Measurements from ENCODE around the gene ARHGEF6. TPM values are rescaled to one million over a fixed set of nuclear protein-coding genes. Genes with fewer than 3 reads are reported as not detected.

ARHGEF6 gene
- total RNA-seq, 2 donors from 2014 or later: 5.7 to 8.2 TPM

- Histone ChIP-seq H3K4me3 (no peak overlapping the region), H3K36me3 (replicated peaks in 1 of 2; ENCODE audit: insufficient read depth in 1 of 2, low read depth in 2 of 2) (no peaks in the 10 kb centered on the region), H3K27me3 (no peaks in the 10 kb centered on the region), H3K27ac (no peak overlapping the region), H3K9me3 (no peaks in the 10 kb centered on the region), H3K4me1 (no peaks in the 10 kb centered on the region)
- WGBS, 2 donors: 48 to 50% methylated on average over 7 to 8 of the region's 8 CpGs
- intact Hi-C loops (cut with DNase I): no loop called here
- no peak for ATAC-seq
- no peak for TF ChIP-seq POLR2A (IDR thresholded peaks at IDR 0.05)
- peak; percentile 21 to 67 (median 49) for TF ChIP-seq CTCF (IDR thresholded peaks at IDR 0.05)
- no peak for DNase-seq
Observed at GRCh38 chrX:136694431-136695087, 86.2 kb downstream of the ARHGEF6 start.

- Histone ChIP-seq H3K4me1 (no peaks in the 10 kb centered on the region), H3K27ac (no peak overlapping the region), H3K9me3 (no peaks in the 10 kb centered on the region), H3K4me3 (no peak overlapping the region), H3K27me3 (no peaks in the 10 kb centered on the region), H3K36me3 (replicated peaks in 1 of 2; ENCODE audit: insufficient read depth in 1 of 2, low read depth in 2 of 2) (no peaks in the 10 kb centered on the region)
- 90 to 97% methylated on average over 4 of the region's 4 CpGs for WGBS, 2 donors
- intact Hi-C loops (cut with DNase I): no loop called here
- no peak for DNase-seq
- TF ChIP-seq POLR2A (IDR thresholded peaks at IDR 0.05) (no peak), CTCF (IDR thresholded peaks at IDR 0.05) (no peak)
- no peak for ATAC-seq
Observed at GRCh38 chrX:136692271-136692670, 88.5 kb downstream of the ARHGEF6 start.

- no peak for ATAC-seq
Observed at GRCh38 chrX:136691028-136691809, 89.5 kb downstream of the ARHGEF6 start.

GRCh38 chrX:136689436-136689835 lies 91.3 kb downstream of the ARHGEF6 start:
- Histone ChIP-seq H3K27ac (no peak overlapping the region), H3K4me3 (no peak overlapping the region), H3K27me3 (no peaks in the 10 kb centered on the region), H3K36me3 (replicated peaks in 1 of 2; ENCODE audit: insufficient read depth in 1 of 2, low read depth in 2 of 2) (no peaks in the 10 kb centered on the region), H3K4me1 (no peaks in the 10 kb centered on the region), H3K9me3 (no peaks in the 10 kb centered on the region)
- ATAC-seq (no peak), DNase-seq (no peak)
- intact Hi-C loops (cut with DNase I): no loop called here
- no peak for TF ChIP-seq CTCF (IDR thresholded peaks at IDR 0.05)
- no peak for TF ChIP-seq POLR2A (IDR thresholded peaks at IDR 0.05)
- 62 to 75% methylated on average over 5 to 6 of the region's 6 CpGs for WGBS, 2 donors

More at GRCh38 chrX:136691028-136691809, 89.5 kb downstream of the ARHGEF6 start:
- Histone ChIP-seq H3K27ac (no peak overlapping the region), H3K9me3 (no peaks in the 10 kb centered on the region), H3K27me3 (no peaks in the 10 kb centered on the region), H3K4me1 (no peaks in the 10 kb centered on the region), H3K36me3 (replicated peaks in 1 of 2; ENCODE audit: insufficient read depth in 1 of 2, low read depth in 2 of 2) (no peaks in the 10 kb centered on the region), H3K4me3 (no peak overlapping the region)
- intact Hi-C loops (cut with DNase I): no loop called here
- no peak for TF ChIP-seq POLR2A (IDR thresholded peaks at IDR 0.05)
- TF ChIP-seq CTCF (IDR thresholded peaks at IDR 0.05): no peak
- no peak for DNase-seq
- 59 to 67% methylated on average over 3 of the region's 3 CpGs for WGBS, 2 donors
